Hepatocyte (in vitro differentiated cells): Measurements from ENCODE around the gene ZRSR2. TPM values are rescaled to one million over a fixed set of nuclear protein-coding genes. Genes with fewer than 3 reads are reported as not detected.
"Not testable (repeated sequence)": the region's sequence is repeated elsewhere in the genome, so short reads cannot be mapped to it uniquely, and the experiment has no call there.

Experiments
- DNase-seq: peaks from one replicate; pipeline ENCODE4 v3.0.0-alpha.2; 2016; ENCODE audit warnings: low spot score
- H2AFZ ChIP-seq: fragments of 200-600 bp; sonication (generic); 2 replicates; pipeline ENCODE4 v1.6.0; 2016; ENCODE audit warnings: antibody characterized with exemption, mild to moderate bottlenecking
- H3K27ac ChIP-seq: fragments of 200-600 bp; sonication (generic); 2 replicates; pipeline ENCODE4 v1.5.1; 2016; ENCODE audit warnings: mild to moderate bottlenecking
- H3K27me3 ChIP-seq: fragments of 200-600 bp; sonication (generic); 2 replicates; pipeline ENCODE4 v1.6.1; 2016
- H3K36me3 ChIP-seq: fragments of 200-600 bp; sonication (generic); replicated peaks from 2 replicates; pipeline ENCODE4 v1.5.1; 2016; ENCODE audit warnings: low read depth; ENCODE audit not compliant: insufficient read depth
- H3K4me1 ChIP-seq: fragments of 200-600 bp; sonication (generic); 2 replicates; pipeline ENCODE4 v1.5.1; 2016; ENCODE audit warnings: mild to moderate bottlenecking, moderate library complexity; ENCODE audit not compliant: insufficient read depth
- H3K4me2 ChIP-seq: fragments of 200-600 bp; sonication (generic); 2 replicates; pipeline ENCODE4 v1.6.0; 2016
- H3K4me3 ChIP-seq: fragments of 200-600 bp; sonication (generic); 2 replicates; pipeline ENCODE4 v1.5.1; 2016; ENCODE audit warnings: mild to moderate bottlenecking
- H3K79me2 ChIP-seq: fragments of 200-600 bp; sonication (generic); 2 replicates; pipeline ENCODE4 v1.6.0; 2017; ENCODE audit warnings: mild to moderate bottlenecking
- H3K9me2 ChIP-seq: fragments of 200-600 bp; sonication (generic); replicated peaks from 2 replicates; pipeline ENCODE4 v1.6.0; 2017; ENCODE audit warnings: mild to moderate bottlenecking; ENCODE audit not compliant: insufficient read depth
- H3K9me3 ChIP-seq: fragments of 200-600 bp; sonication (generic); 2 replicates; pipeline ENCODE4 v1.5.1; 2016; ENCODE audit warnings: low read depth, mild to moderate bottlenecking
- H4K20me1 ChIP-seq: fragments of 200-600 bp; sonication (generic); 2 replicates; pipeline ENCODE4 v1.6.0; 2016; ENCODE audit warnings: mild to moderate bottlenecking; ENCODE audit not compliant: insufficient read depth, poor library complexity, severe bottlenecking
- CTCF ChIP-seq: fragments of 200-600 bp; sonication (generic); IDR thresholded peaks from 2 replicates; pipeline ENCODE4 v1.5.1; 2016; ENCODE audit warnings: antibody characterized with exemption, mild to moderate bottlenecking; ENCODE audit not compliant: poor library complexity
- EZH2 ChIP-seq: fragments of 200-600 bp; sonication (generic); IDR thresholded peaks from 2 replicates; pipeline ENCODE4 v1.6.1; 2016; ENCODE audit warnings: antibody characterized with exemption, mild to moderate bottlenecking, borderline replicate concordance
- EZH2phosphoT487 ChIP-seq: fragments of 200-600 bp; sonication (generic); IDR thresholded peaks from one replicate; pipeline ENCODE4 v1.6.1; 2018; ENCODE audit warnings: antibody characterized with exemption, mild to moderate bottlenecking, low read depth, moderate library complexity; ENCODE audit not compliant: unreplicated experiment, severe bottlenecking
- WGBS: methylation state at CpG from one replicate; pipeline ENCODE4 v1.1.6; 2016; ENCODE audit warnings: low lambda C conversion rate; ENCODE audit errors: missing lambda C conversion rate; 5-methylcytosine and 5-hydroxymethylcytosine counted together
- polyA plus RNA-seq: library from polyadenylated mRNA; unstranded; fragments of >200 nt; fragmentation: Nextera tagmentation; extraction: Ambion mirVana; gene quantifications from 2 replicates; pipeline ENCODE4 v1.2.1, GENCODE V29; 2016
- total RNA-seq: library from RNA; depleted of rRNA; stranded (reverse); fragments of >200 nt; gene quantifications from 2 replicates; pipeline ENCODE4 v1.2.3, GENCODE V29; 2014

ZRSR2 gene
- total and polyA plus RNA-seq, 2 experiments from 2014 or later, result 8.1 to 15.7 TPM

DNA sequence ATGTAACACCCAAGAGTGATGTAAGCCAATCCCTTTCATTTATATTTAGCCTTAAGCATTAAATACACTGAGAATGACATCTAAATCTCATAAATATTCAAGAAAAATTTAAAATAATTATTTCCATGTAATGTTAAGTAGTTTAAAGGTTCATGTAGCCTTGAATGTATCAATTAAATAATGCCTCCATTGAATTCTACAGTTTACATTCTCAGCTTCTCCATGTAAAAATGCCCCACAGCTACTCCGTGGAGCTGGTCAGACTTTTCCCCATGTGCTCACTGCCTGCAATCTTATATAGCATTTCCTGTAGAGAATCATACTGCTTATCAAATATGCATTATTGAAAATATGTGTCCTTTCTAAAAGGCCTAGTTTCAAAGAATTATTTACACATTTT, 38.9 kb downstream of the ZRSR2 start:
- no peak overlapping the region for H3K4me2 ChIP-seq

GRCh38 chrX:15831347-15831746, 41.1 kb downstream of the ZRSR2 start:
- not testable (repeated sequence) for H3K4me2 ChIP-seq, H3K4me1 ChIP-seq, H3K9me3 ChIP-seq, H3K79me2 ChIP-seq, H3K36me3 ChIP-seq, DNase-seq, H3K27ac ChIP-seq, H3K4me3 ChIP-seq, H3K27me3 ChIP-seq, H4K20me1 ChIP-seq, H2AFZ ChIP-seq, H3K9me2 ChIP-seq
- 57% methylated on average over 1 of the region's 2 CpGs for WGBS

More for the DNA sequence above, 38.9 kb downstream of the ZRSR2 start:
- H3K27me3 ChIP-seq, result no peaks in the 10 kb centered on the region
- H4K20me1 ChIP-seq, result no peaks in the 10 kb centered on the region
- no peaks in the 10 kb centered on the region for H3K79me2 ChIP-seq
- no peaks in the 10 kb centered on the region for H3K4me1 ChIP-seq
- no peak overlapping the region for H2AFZ ChIP-seq
- H3K27ac ChIP-seq, result no peak overlapping the region
- no peak for DNase-seq
- no peak for TF ChIP-seq EZH2
- no peak for TF ChIP-seq CTCF
- no peak for TF ChIP-seq EZH2phosphoT487
- no peaks in the 10 kb centered on the region for H3K9me2 ChIP-seq
- no peaks in the 10 kb centered on the region for H3K9me3 ChIP-seq
- WGBS, result 86% methylated on average over 1 of the region's 1 CpG
- no peaks in the 10 kb centered on the region for H3K36me3 ChIP-seq
- no peak overlapping the region for H3K4me3 ChIP-seq

DNA sequence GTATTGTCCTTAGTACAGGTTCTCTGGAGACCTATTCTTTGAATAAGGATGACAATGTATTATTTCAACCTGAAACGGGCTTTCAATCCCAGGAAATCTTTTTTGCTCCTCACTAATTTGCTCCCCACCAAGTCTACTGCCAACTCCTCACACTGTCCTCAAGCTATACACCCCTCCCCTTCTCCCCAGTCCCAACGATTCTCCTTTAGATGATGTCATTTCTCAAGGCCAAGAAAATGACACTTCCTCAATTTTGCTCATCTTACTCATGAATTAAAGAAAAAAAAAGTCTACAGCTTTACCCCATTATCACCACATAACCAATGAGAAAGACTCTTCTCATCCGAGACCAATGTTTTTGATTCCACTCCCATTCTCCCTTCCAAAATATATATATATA, 43.8 kb downstream of the ZRSR2 start:
- H3K27ac ChIP-seq, result no peak overlapping the region
- H3K36me3 ChIP-seq, result no peaks in the 10 kb centered on the region
- H3K4me2 ChIP-seq, result no peak overlapping the region
- no peak overlapping the region for H2AFZ ChIP-seq
- no peaks in the 10 kb centered on the region for H3K27me3 ChIP-seq
- H3K9me3 ChIP-seq, result no peaks in the 10 kb centered on the region
- WGBS, result 91% methylated on average over 3 of the region's 3 CpGs
- no peak overlapping the region for H3K4me3 ChIP-seq
- peaks cover 6% of the 10 kb centered on the region for H3K4me1 ChIP-seq
- TF ChIP-seq CTCF, result no peak
- TF ChIP-seq EZH2phosphoT487, result no peak
- TF ChIP-seq EZH2, result no peak
- peaks cover 2% of the 10 kb centered on the region for H3K79me2 ChIP-seq
- H3K9me2 ChIP-seq, result no peaks in the 10 kb centered on the region
- H4K20me1 ChIP-seq, result no peaks in the 10 kb centered on the region
- no peak for DNase-seq

GRCh38 chrX:15834827-15835595, 44.7 kb downstream of the ZRSR2 start:
- H3K36me3 ChIP-seq, result no peaks in the 10 kb centered on the region
- H3K9me3 ChIP-seq, result no peaks in the 10 kb centered on the region
- no peaks in the 10 kb centered on the region for H3K9me2 ChIP-seq
- H3K27ac ChIP-seq, result peak overlapping the region; percentile 43
- TF ChIP-seq CTCF (no peak), EZH2phosphoT487 (no peak), EZH2 (no peak)
- peak; percentile 30 for DNase-seq
- no peaks in the 10 kb centered on the region for H3K27me3 ChIP-seq
- peaks cover 2% of the 10 kb centered on the region for H3K79me2 ChIP-seq
- 36% methylated on average over 5 of the region's 5 CpGs for WGBS
- peak overlapping the region; percentile 52 for H3K4me2 ChIP-seq
- H4K20me1 ChIP-seq, result no peaks in the 10 kb centered on the region
- H3K4me1 ChIP-seq, result peaks cover 6% of the 10 kb centered on the region
- H2AFZ ChIP-seq, result no peak overlapping the region
- no peak overlapping the region for H3K4me3 ChIP-seq
